NB4 (cell line): Measurements from ENCODE around the gene ACY1.

ENCODE experiments used
- DNase-seq: peaks from one replicate; pipeline ENCODE4 v3.0.0; 2010; ENCODE audit warnings: low read depth
- H3K4me3 ChIP-seq: one replicate; pipeline ENCODE4 v1.5.1; 2011; ENCODE audit warnings: mild to moderate bottlenecking, low read depth, low read length, moderate library complexity
- MYC ChIP-seq: IDR thresholded peaks from 2 replicates; pipeline ENCODE4 v1.6.1; 2011; ENCODE audit warnings: low read depth, low read length
- POLR2A ChIP-seq: IDR thresholded peaks from 2 replicates; pipeline ENCODE4 v1.6.1; 2011; ENCODE audit warnings: mild to moderate bottlenecking; ENCODE audit not compliant: insufficient read length; ENCODE audit errors: extremely low read depth
- TF ChIP-seq, protein P1 (sequence below): IDR thresholded peaks from 2 replicates; pipeline ENCODE4 v1.6.1; 2011; ENCODE audit warnings: low read depth, low read length
- TF ChIP-seq, protein P2 (sequence below): IDR thresholded peaks from one replicate; pipeline ENCODE4 v1.5.1; 2012; ENCODE audit warnings: low read depth, low read length

The ACY1 gene

DNA sequence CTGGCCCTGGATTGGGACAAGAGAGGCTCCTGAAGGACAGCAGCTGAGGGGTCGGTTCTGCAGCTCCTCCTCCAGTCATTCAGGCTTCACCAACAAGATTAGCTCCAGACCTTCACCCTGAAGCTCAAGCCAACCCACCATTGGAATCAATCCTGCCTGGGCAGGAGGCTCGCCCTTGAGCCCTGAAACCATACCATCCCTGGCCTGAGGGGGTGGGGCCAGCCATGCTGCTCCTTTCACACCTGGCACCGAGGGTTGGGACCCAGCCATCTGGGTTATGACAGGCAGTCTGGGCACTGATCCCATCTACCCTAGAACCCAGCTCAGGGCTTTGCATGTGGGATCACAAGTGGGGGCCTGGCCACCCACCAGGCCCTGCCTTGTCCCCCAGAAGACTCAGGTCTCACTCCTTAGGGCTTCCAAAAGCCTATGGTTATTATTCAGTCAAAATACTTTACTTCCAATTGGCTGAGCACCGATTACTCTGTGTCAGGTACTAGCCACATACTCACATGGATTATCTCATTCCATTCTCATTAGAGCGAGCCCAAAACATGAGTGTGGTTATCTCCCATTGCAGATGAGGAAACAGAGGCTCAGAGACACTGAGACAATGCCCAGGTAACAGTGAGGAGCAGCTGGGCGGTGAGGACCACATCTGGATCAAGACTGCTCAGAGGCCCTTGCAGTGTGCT, 12.6 kb upstream of the ACY1 start:
- no peak for DNase-seq
- no peak overlapping the region for H3K4me3 ChIP-seq
- TF ChIP-seq POLR2A (no peak), MYC (no peak)
- TF ChIP-seq, protein P1, sequence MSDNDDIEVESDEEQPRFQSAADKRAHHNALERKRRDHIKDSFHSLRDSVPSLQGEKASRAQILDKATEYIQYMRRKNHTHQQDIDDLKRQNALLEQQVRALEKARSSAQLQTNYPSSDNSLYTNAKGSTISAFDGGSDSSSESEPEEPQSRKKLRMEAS: no peak
- TF ChIP-seq, protein P2, sequence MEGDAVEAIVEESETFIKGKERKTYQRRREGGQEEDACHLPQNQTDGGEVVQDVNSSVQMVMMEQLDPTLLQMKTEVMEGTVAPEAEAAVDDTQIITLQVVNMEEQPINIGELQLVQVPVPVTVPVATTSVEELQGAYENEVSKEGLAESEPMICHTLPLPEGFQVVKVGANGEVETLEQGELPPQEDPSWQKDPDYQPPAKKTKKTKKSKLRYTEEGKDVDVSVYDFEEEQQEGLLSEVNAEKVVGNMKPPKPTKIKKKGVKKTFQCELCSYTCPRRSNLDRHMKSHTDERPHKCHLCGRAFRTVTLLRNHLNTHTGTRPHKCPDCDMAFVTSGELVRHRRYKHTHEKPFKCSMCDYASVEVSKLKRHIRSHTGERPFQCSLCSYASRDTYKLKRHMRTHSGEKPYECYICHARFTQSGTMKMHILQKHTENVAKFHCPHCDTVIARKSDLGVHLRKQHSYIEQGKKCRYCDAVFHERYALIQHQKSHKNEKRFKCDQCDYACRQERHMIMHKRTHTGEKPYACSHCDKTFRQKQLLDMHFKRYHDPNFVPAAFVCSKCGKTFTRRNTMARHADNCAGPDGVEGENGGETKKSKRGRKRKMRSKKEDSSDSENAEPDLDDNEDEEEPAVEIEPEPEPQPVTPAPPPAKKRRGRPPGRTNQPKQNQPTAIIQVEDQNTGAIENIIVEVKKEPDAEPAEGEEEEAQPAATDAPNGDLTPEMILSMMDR: no peak

DNA sequence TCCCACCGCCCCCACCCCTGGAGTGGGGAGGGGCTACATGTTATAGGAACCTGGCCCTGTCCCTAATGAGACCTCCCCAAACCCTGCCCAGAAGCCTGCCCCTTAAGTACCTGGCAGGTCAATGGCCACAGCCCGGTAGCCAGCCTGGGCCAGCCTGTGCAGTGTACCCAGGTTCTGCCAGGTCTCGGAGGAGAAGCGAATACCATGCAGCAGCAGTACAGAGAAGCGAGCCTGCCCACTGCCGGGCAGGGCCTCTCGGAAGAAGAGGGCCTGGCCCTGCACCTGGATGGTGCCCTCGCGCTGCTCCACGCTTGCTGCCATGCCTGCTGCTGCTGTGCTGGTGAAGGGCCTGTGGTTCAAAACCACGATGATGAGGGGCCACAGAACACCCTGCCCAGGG, 12.0 kb upstream of the ACY1 start:
- TF ChIP-seq, protein P2: no peak
- TF ChIP-seq MYC: no peak
- TF ChIP-seq POLR2A: no peak
- TF ChIP-seq, protein P1: no peak
- no peak for DNase-seq

DNA sequence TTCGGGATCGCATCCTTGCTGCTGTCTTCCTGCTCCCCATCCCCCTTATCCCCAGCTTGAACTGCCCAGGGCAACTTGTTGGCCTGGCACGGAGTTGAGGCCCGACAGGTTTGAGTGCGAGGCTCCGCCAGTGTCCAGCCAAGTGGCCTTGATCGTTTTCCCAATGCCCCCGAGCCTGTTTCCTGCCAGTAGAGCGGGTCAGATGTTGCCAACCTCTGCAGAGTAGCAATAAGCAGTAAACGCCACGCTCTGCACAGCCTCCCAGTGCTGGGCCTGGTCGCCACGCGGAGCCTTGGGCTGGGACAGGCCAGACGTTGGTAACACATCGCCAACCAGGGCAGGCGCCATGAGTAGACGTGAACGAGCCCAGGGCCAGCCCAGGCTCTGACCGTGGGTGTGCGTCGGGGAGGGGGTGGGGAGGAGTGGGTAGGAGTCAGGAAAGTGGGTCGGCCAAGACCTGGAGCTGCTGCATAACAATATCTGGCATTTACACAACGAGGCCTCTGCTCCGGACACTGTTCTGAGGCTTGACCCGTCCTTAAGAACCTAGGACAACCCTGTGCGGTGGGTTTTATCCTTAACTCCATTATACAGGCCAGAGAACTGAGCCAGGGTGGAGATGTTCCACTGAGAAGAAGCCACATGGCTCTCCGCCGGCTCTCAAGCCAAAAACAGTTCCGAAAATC, 8.9 kb upstream of the ACY1 start:
- DNase-seq: no peak
- peak overlapping the region; percentile 84 for H3K4me3 ChIP-seq
- TF ChIP-seq MYC (no peak), POLR2A (no peak)
- TF ChIP-seq, protein P1: no peak
- TF ChIP-seq, protein P2: no peak

More for the DNA sequence above, 12.0 kb upstream of the ACY1 start:
- H3K4me3 ChIP-seq: no peak overlapping the region

DNA sequence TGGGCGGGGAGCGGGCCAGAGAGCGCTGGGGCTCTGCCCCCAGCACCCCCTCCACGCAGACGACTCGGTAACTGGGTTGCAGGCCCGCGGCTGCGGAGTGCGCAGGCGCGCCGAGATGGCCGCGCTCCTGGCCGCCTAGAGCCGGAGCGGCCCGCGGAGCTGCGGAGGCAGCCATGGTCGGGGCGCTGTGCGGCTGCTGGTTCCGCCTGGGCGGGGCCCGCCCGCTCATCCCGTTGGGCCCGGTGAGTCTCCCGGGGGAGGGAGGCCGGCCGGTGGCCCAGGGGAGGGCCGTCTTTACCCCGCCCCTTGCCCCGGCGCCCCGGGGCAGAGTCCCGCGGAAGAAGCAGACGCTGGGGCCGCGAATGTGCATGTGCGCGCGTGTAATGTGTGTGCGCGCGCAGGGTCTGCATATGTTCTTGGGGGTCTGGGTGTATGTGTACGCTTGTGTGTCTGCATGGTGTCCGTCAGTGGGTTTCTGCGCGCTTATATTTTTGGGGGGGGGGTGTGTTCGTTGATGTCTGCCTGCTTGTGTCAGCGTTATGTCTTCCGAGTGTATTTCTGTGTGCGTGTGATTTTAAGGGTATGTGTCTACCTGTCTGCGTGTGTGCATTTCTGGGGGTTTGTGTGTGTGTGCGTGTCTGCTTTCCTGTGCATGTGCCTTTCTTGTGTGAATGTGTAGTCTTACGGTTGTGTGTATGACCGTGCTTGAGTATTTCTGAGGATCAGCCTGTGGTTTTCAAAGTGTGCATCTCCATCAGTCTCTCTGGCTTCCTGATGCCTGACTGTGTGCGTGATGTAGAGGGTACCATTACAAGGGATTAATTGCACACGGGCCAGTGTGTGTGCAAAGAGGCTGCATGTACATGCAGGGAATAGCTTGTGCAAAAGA, 8.1 kb upstream of the ACY1 start, which contains the start of gene ABHD14A:
Gene ABHD14A (plus strand): TSS at position 102 of the 889 bp plus-strand sequence. CDS start 72 bp downstream, at position 174.
- DNase-seq: peak; percentile 78
- TF ChIP-seq MYC (peak; percentile 21), POLR2A (peak; percentile 74)
- TF ChIP-seq, protein P1: no peak
- TF ChIP-seq, protein P2: no peak
- peak within 1 kb of the TSS; percentile 84 for H3K4me3 ChIP-seq

DNA sequence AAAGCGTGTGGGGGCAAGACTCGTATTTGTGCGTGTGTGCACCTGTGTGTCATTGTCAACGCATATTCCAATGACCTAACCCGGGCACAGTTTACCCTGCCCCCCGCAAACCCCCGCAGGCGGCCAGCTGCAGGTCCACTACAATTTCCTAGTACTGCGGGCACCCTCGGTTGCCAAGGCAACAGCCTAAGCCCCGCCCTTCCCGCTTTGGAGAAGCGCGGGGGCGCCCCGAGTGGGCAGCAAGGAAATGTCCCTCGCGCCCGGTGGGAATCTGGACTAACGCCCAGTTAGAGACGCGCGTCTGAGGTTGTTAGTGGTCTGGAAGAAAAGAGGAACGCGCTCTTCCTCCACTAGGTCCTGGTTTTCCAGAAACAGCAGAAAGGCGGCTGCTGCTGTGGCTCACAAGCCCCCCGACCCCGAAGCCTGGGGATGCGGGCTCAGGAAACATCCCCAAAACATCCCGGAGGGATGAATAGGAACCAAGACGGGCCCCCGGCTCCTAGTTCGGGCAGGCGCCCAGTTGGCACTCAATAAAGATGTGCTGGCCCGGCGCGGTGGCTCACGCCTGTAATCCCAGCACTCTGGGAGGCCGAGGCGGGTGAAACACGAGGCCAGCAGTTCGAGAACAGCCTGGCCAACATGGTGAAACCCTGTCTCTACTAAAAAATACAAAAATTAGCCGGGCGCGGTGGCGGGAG, 7.3 kb upstream of the ACY1 start:
- TF ChIP-seq, protein P2: peak; percentile 14
- no peak for TF ChIP-seq POLR2A
- peak overlapping the region; percentile 84 for H3K4me3 ChIP-seq
- peak; percentile 50 for DNase-seq
